Activated naive CD4-positive, alpha-beta T cell treated with anti-CD3 and anti-CD28 coated beads, Interleukin-2, amount 50 U/mL, for 24 hours (primary cell): ENCODE results near the gene MOCOS.
"Not testable (repeated sequence)": the region's sequence is repeated elsewhere in the genome, so short reads cannot be mapped to it uniquely, and the experiment has no call there.

Source experiments
- H3K27ac Mint-ChIP-seq: one replicate; pipeline ENCODE4 v1.8.0; 2021; ENCODE audit warnings: mild to moderate bottlenecking, mixed read lengths
- H3K27me3 Mint-ChIP-seq: one replicate; pipeline ENCODE4 v1.8.0; 2021; ENCODE audit warnings: mixed read lengths
- H3K36me3 Mint-ChIP-seq: one replicate; pipeline ENCODE4 v1.8.0; 2021; ENCODE audit warnings: mixed read lengths
- H3K4me1 Mint-ChIP-seq: one replicate; pipeline ENCODE4 v1.8.0; 2021; ENCODE audit warnings: mixed read lengths
- H3K4me3 Mint-ChIP-seq: one replicate; pipeline ENCODE4 v1.8.0; 2021; ENCODE audit warnings: mild to moderate bottlenecking, mixed read lengths
- H3K9me3 Mint-ChIP-seq: one replicate; pipeline ENCODE4 v1.8.0; 2021; ENCODE audit warnings: mixed read lengths

The MOCOS gene

GRCh38 chr18:36168296-36168695, 19.0 kb upstream of the MOCOS start:
- H3K4me3 Mint-ChIP-seq, H3K27ac Mint-ChIP-seq, H3K9me3 Mint-ChIP-seq, H3K4me1 Mint-ChIP-seq, H3K27me3 Mint-ChIP-seq: not testable (repeated sequence)
- H3K36me3 Mint-ChIP-seq: peaks cover 18% of the 10 kb centered on the region

- H3K27me3 Mint-ChIP-seq: no peaks in the 10 kb centered on the region
- H3K4me1 Mint-ChIP-seq: no peaks in the 10 kb centered on the region
- H3K9me3 Mint-ChIP-seq: no peaks in the 10 kb centered on the region
- H3K4me3 Mint-ChIP-seq: no peak overlapping the region
- H3K27ac Mint-ChIP-seq: no peak overlapping the region
- H3K36me3 Mint-ChIP-seq: peaks cover 13% of the 10 kb centered on the region
These were observed 17.4 kb upstream of the MOCOS start for GRCh38 chr18:36169938-36170337.

- H3K4me1 Mint-ChIP-seq: peaks cover 23% of the 10 kb centered on the region
- H3K36me3 Mint-ChIP-seq: peaks cover 11% of the 10 kb centered on the region
- H3K4me3 Mint-ChIP-seq: no peak overlapping the region
- peak overlapping the region; percentile 14 for H3K27ac Mint-ChIP-seq
- H3K9me3 Mint-ChIP-seq: no peaks in the 10 kb centered on the region
- H3K27me3 Mint-ChIP-seq: no peaks in the 10 kb centered on the region
These were observed 11.8 kb upstream of the MOCOS start for GRCh38 chr18:36175481-36175880.

GRCh38 chr18:36176177-36176584, 11.1 kb upstream of the MOCOS start:
- Mint-ChIP-seq H3K27ac (no peak overlapping the region), H3K36me3 (peaks cover 8% of the 10 kb centered on the region), H3K27me3 (no peaks in the 10 kb centered on the region), H3K9me3 (no peaks in the 10 kb centered on the region), H3K4me1 (peaks cover 27% of the 10 kb centered on the region), H3K4me3 (no peak overlapping the region)

- Mint-ChIP-seq H3K36me3 (peaks cover 8% of the 10 kb centered on the region), H3K4me3 (no peak overlapping the region), H3K4me1 (peaks cover 27% of the 10 kb centered on the region), H3K27me3 (no peaks in the 10 kb centered on the region), H3K27ac (no peak overlapping the region), H3K9me3 (no peaks in the 10 kb centered on the region)
These were observed 10.6 kb upstream of the MOCOS start for GRCh38 chr18:36176711-36177110.

- Mint-ChIP-seq H3K4me3 (no peak overlapping the region), H3K4me1 (peaks cover 27% of the 10 kb centered on the region), H3K27ac (no peak overlapping the region), H3K36me3 (peaks cover 8% of the 10 kb centered on the region), H3K9me3 (no peaks in the 10 kb centered on the region), H3K27me3 (no peaks in the 10 kb centered on the region)
These were observed 9.4 kb upstream of the MOCOS start for GRCh38 chr18:36177913-36178312.

- H3K4me1 Mint-ChIP-seq: peaks cover 27% of the 10 kb centered on the region
- H3K4me3 Mint-ChIP-seq: no peak overlapping the region
- H3K9me3 Mint-ChIP-seq: no peaks in the 10 kb centered on the region
- no peaks in the 10 kb centered on the region for H3K27me3 Mint-ChIP-seq
- H3K27ac Mint-ChIP-seq: peak overlapping the region; percentile 80
- peaks cover 8% of the 10 kb centered on the region for H3K36me3 Mint-ChIP-seq
These were observed 7.5 kb upstream of the MOCOS start for GRCh38 chr18:36179562-36180355.

GRCh38 chr18:36181441-36181840, 5.9 kb upstream of the MOCOS start:
- Mint-ChIP-seq H3K4me3 (no peak overlapping the region), H3K9me3 (no peaks in the 10 kb centered on the region), H3K27me3 (no peaks in the 10 kb centered on the region), H3K4me1 (peaks cover 27% of the 10 kb centered on the region), H3K36me3 (peaks cover 3% of the 10 kb centered on the region), H3K27ac (no peak overlapping the region)

GRCh38 chr18:36181898-36182506, 5.3 kb upstream of the MOCOS start:
- Mint-ChIP-seq H3K36me3 (peaks cover 3% of the 10 kb centered on the region), H3K9me3 (no peaks in the 10 kb centered on the region), H3K27me3 (no peaks in the 10 kb centered on the region), H3K4me3 (no peak overlapping the region), H3K4me1 (peaks cover 25% of the 10 kb centered on the region), H3K27ac (no peak overlapping the region)

GRCh38 chr18:36183033-36183432, 4.3 kb upstream of the MOCOS start:
- H3K4me3 Mint-ChIP-seq: no peak overlapping the region
- no peak overlapping the region for H3K27ac Mint-ChIP-seq
- H3K9me3 Mint-ChIP-seq: no peaks in the 10 kb centered on the region
- H3K36me3 Mint-ChIP-seq: no peaks in the 10 kb centered on the region
- peaks cover 24% of the 10 kb centered on the region for H3K4me1 Mint-ChIP-seq
- H3K27me3 Mint-ChIP-seq: peaks cover under 1% of the 10 kb centered on the region

GRCh38 chr18:36183987-36184386, 3.3 kb upstream of the MOCOS start:
- Mint-ChIP-seq H3K27ac (no peak overlapping the region), H3K36me3 (no peaks in the 10 kb centered on the region), H3K27me3 (peaks cover 8% of the 10 kb centered on the region), H3K4me3 (no peak overlapping the region), H3K4me1 (peaks cover 26% of the 10 kb centered on the region), H3K9me3 (no peaks in the 10 kb centered on the region)

- Mint-ChIP-seq H3K4me1 (peaks cover 20% of the 10 kb centered on the region), H3K4me3 (peak overlapping the region; percentile 26), H3K27ac (no peak overlapping the region), H3K9me3 (no peaks in the 10 kb centered on the region), H3K27me3 (peaks cover 14% of the 10 kb centered on the region), H3K36me3 (no peaks in the 10 kb centered on the region)
These were observed 2.1 kb upstream of the MOCOS start for GRCh38 chr18:36185157-36185556.

GRCh38 chr18:36185901-36186460, 1.3 kb upstream of the MOCOS start:
- H3K9me3 Mint-ChIP-seq: no peaks in the 10 kb centered on the region
- H3K4me1 Mint-ChIP-seq: peaks cover 13% of the 10 kb centered on the region
- H3K27me3 Mint-ChIP-seq: peaks cover 15% of the 10 kb centered on the region
- H3K4me3 Mint-ChIP-seq: peak overlapping the region; percentile 83
- H3K36me3 Mint-ChIP-seq: peaks cover 1% of the 10 kb centered on the region
- H3K27ac Mint-ChIP-seq: no peak overlapping the region

GRCh38 chr18:36186461-36187192, 670 bp upstream of the MOCOS start:
- Mint-ChIP-seq H3K9me3 (no peaks in the 10 kb centered on the region), H3K4me3 (peak overlapping the region; percentile 83), H3K36me3 (peaks cover 1% of the 10 kb centered on the region), H3K27me3 (peaks cover 16% of the 10 kb centered on the region), H3K4me1 (peaks cover 13% of the 10 kb centered on the region), H3K27ac (no peak overlapping the region)

GRCh38 chr18:36187826-36188721, 777 bp downstream of the MOCOS start:
- Mint-ChIP-seq H3K9me3 (no peaks in the 10 kb centered on the region), H3K27me3 (peaks cover 17% of the 10 kb centered on the region), H3K4me1 (peaks cover 13% of the 10 kb centered on the region), H3K36me3 (peaks cover 1% of the 10 kb centered on the region), H3K4me3 (peak overlapping the region; percentile 81), H3K27ac (no peak overlapping the region)
